IMR-90 (cell line): ENCODE data around the gene PEF1. TPM values are rescaled to one million over a fixed set of nuclear protein-coding genes. Genes with fewer than 3 reads are reported as not detected.

Experiments used
- ATAC-seq: fragments of 200-7000 bp; cut with Tn5 transposase; 2 replicates; pipeline ENCODE4 v1.9.1; 2020; ENCODE audit warnings: low read depth, mild to moderate bottlenecking, moderate library complexity
- BruUV-seq: library from RNA; stranded (reverse); fragments of 400-500 nt; replicated peaks from 2 replicates; lab custom pipeline; 2021; lab: Mats Ljungman, UMichigan
- CTCF ChIA-PET: fragments of 300-600 bp; formaldehyde crosslinking; extraction: SDS; loops from one replicate; lab custom pipeline; 2021; ENCODE audit warnings: antibody characterized with exemption; lab: Yijun Ruan, JAX
- POLR2A ChIA-PET: fragments of 300-600 bp; sonication (Branson Sonifier 250); formaldehyde crosslinking; loops from one replicate; lab custom pipeline; 2022; ENCODE audit warnings: antibody characterized with exemption; ENCODE audit not compliant: unreplicated experiment; lab: Charles Lee
- DNase-seq: peaks from one replicate; pipeline ENCODE4 v3.0.0; 2013
- H2AFZ ChIP-seq: replicated peaks from 2 replicates; pipeline ENCODE3; 2013; ENCODE audit warnings: low read length, mild to moderate bottlenecking; ENCODE audit not compliant: poor library complexity
- H2AK5ac ChIP-seq: 2 replicates; pipeline ENCODE4 v1.6.1; 2013; ENCODE audit warnings: low read depth, low read length, inconsistent platforms
- H2AK9ac ChIP-seq: replicated peaks from 2 replicates; pipeline ENCODE3; 2013; ENCODE audit warnings: mild to moderate bottlenecking, low read depth, low read length, moderate library complexity; ENCODE audit not compliant: poor library complexity
- H2BK120ac ChIP-seq: 2 replicates; pipeline ENCODE4 v1.6.1; 2013; ENCODE audit warnings: low read depth, low read length, inconsistent platforms
- H2BK15ac ChIP-seq: 3 replicates; pipeline ENCODE4 v1.6.1; 2013; ENCODE audit warnings: low read depth, low read length, inconsistent platforms
- H2BK20ac ChIP-seq: 2 replicates; pipeline ENCODE4 v1.6.1; 2013; ENCODE audit warnings: low read depth, mild to moderate bottlenecking, inconsistent platforms, low read length, moderate library complexity
- H2BK5ac ChIP-seq: 2 replicates; pipeline ENCODE4 v1.6.1; 2013; ENCODE audit warnings: mild to moderate bottlenecking, low read depth, low read length, inconsistent platforms; ENCODE audit not compliant: poor library complexity, severe bottlenecking
- H3K14ac ChIP-seq: replicated peaks from 2 replicates; pipeline ENCODE4 v1.6.1; 2013; ENCODE audit warnings: low read depth, low read length, inconsistent platforms
- H3K18ac ChIP-seq: 2 replicates; pipeline ENCODE4 v1.6.1; 2013; ENCODE audit warnings: low read depth, low read length, control low read depth
- H3K23ac ChIP-seq: 2 replicates; pipeline ENCODE4 v1.6.1; 2013; ENCODE audit warnings: low read depth, low read length, inconsistent platforms
- H3K27ac ChIP-seq: 2 replicates; pipeline ENCODE4 v1.5.1; 2013; ENCODE audit warnings: mild to moderate bottlenecking, control low read depth, low read length; ENCODE audit not compliant: insufficient read depth
- H3K27me3 ChIP-seq: 2 replicates; pipeline ENCODE4 v1.6.1; 2013; ENCODE audit warnings: low read length; ENCODE audit not compliant: control insufficient read depth, insufficient read depth
- H3K36me3 ChIP-seq: 2 replicates; pipeline ENCODE4 v1.6.1; 2013; ENCODE audit warnings: low read length, mixed read lengths; ENCODE audit not compliant: control insufficient read depth, insufficient read depth
- H3K4ac ChIP-seq: 2 replicates; pipeline ENCODE4 v1.6.1; 2013; ENCODE audit warnings: low read depth, low read length, inconsistent platforms
- H3K4me1 ChIP-seq: 2 replicates; pipeline ENCODE4 v1.6.1; 2013; ENCODE audit warnings: low read length, mixed read lengths; ENCODE audit not compliant: control insufficient read depth, insufficient read depth
- H3K4me2 ChIP-seq: 2 replicates; pipeline ENCODE4 v1.6.1; 2013; ENCODE audit warnings: low read depth, mild to moderate bottlenecking, control low read depth, low read length, moderate library complexity
- H3K4me3 ChIP-seq: 2 replicates; pipeline ENCODE4 v1.5.1; 2013; ENCODE audit warnings: low read depth, mild to moderate bottlenecking, control low read depth, low read length, moderate library complexity; ENCODE audit not compliant: insufficient read depth
- H3K56ac ChIP-seq: 2 replicates; pipeline ENCODE4 v1.6.1; 2013; ENCODE audit warnings: low read length, inconsistent platforms; ENCODE audit not compliant: insufficient read depth; ENCODE audit errors: extremely low read depth
- H3K79me1 ChIP-seq, 2 experiments: 2 replicates each; pipeline ENCODE4 v1.6.1; 2013; ENCODE audit warnings: low read length in 2 of 2, inconsistent platforms in 1 of 2, low read depth in 1 of 2
- H3K9ac ChIP-seq: 2 replicates; pipeline ENCODE4 v1.6.1; 2013; ENCODE audit warnings: low read depth, low read length, control low read depth
- H3K9me1 ChIP-seq: 2 replicates; pipeline ENCODE4 v1.6.1; 2013; ENCODE audit warnings: low read length, inconsistent platforms; ENCODE audit not compliant: insufficient read depth
- H3K9me3 ChIP-seq: 2 replicates; pipeline ENCODE4 v1.6.1; 2013; ENCODE audit warnings: low read length; ENCODE audit not compliant: control insufficient read depth, insufficient read depth
- H4K20me1 ChIP-seq: 2 replicates; pipeline ENCODE4 v1.6.1; 2013; ENCODE audit warnings: low read length, inconsistent platforms; ENCODE audit not compliant: insufficient read depth
- H4K5ac ChIP-seq: 2 replicates; pipeline ENCODE4 v1.6.1; 2013; ENCODE audit warnings: mild to moderate bottlenecking, low read depth, low read length, control low read depth
- H4K8ac ChIP-seq, 2 experiments: 2 replicates each; pipeline ENCODE4 v1.6.1; 2013; ENCODE audit warnings: low read depth in 2 of 2, low read length in 2 of 2, control low read depth in 1 of 2, inconsistent platforms in 1 of 2
- H4K91ac ChIP-seq: 2 replicates; pipeline ENCODE4 v1.6.1; 2013; ENCODE audit warnings: low read depth, low read length, inconsistent platforms; ENCODE audit not compliant: insufficient read depth
- CEBPB ChIP-seq: IDR thresholded peaks from 2 replicates; pipeline ENCODE4 v1.6.1; 2012; ENCODE audit warnings: low read depth, low read length, improper control_type of control experiment
- MAFK ChIP-seq: IDR thresholded peaks from 2 replicates; pipeline ENCODE4 v1.6.1; 2012; ENCODE audit warnings: low read depth, low read length, improper control_type of control experiment
- MAZ ChIP-seq: IDR thresholded peaks from 2 replicates; pipeline ENCODE4 v1.6.1; 2012; ENCODE audit warnings: low read depth, mild to moderate bottlenecking, low read length, improper control_type of control experiment, moderate library complexity, borderline replicate concordance
- POLR2A ChIP-seq: IDR thresholded peaks from 2 replicates; pipeline ENCODE4 v1.6.1; 2012; ENCODE audit warnings: mild to moderate bottlenecking, low read depth, low read length
- RCOR1 ChIP-seq: IDR thresholded peaks from 2 replicates; pipeline ENCODE4 v1.6.1; 2012; ENCODE audit warnings: mild to moderate bottlenecking, low read length, improper control_type of control experiment; ENCODE audit not compliant: insufficient replicate concordance
- RFX5 ChIP-seq: IDR thresholded peaks from 2 replicates; pipeline ENCODE4 v1.8.0; 2012; ENCODE audit warnings: low read depth, mild to moderate bottlenecking, low read length, moderate library complexity
- SMC3 ChIP-seq: fragments of 150-350 bp; IDR thresholded peaks from 2 replicates; pipeline ENCODE4 v1.6.1; 2016; ENCODE audit warnings: low read depth, mild to moderate bottlenecking, antibody characterized with exemption, low read length, moderate library complexity
- WGBS, 2 experiments: methylation state at CpG; one replicate each; pipeline versions ENCODE4 v1.1.5 to v1.1.7; 2013; ENCODE audit warnings: missing lambda C conversion rate in 2 of 2; ENCODE audit not compliant: insufficient read length in 1 of 2; ENCODE audit errors: extremely low coverage in 2 of 2; 5-methylcytosine and 5-hydroxymethylcytosine counted together
- dilution Hi-C: fragments of 300-500 bp; cut with HindIII; formaldehyde crosslinking; loops from one replicate; pipeline ENCODE4 v1.14.3; 2018; ENCODE audit warnings: low sequenced_read_pairs; ENCODE audit not compliant: unreplicated experiment
- in situ Hi-C: fragments of 300-500 bp; cut with MboI; formaldehyde crosslinking; loops from 3 replicates; pipeline ENCODE4 v1.14.3; 2019; ENCODE audit warnings: low sequenced_read_pairs, inconsistent platforms, mixed read lengths
- intact Hi-C: fragments of 100-400 bp; cut with micrococcal nuclease; formaldehyde crosslinking; loops from 2 replicates; pipeline ENCODE4 v1.10.0; 2022
- polyA plus RNA-seq, 3 experiments: library from polyadenylated mRNA; depleted of rRNA; stranded (reverse); fragments of >200 nt; gene quantifications; 2 replicates each; pipeline ENCODE4 v1.2.3, GENCODE V29; 2012; ENCODE audit warnings: low replicate concordance in 1 of 3
- total RNA-seq: library from RNA; depleted of rRNA; stranded (reverse); fragments of >200 nt; gene quantifications from 2 replicates; pipeline ENCODE4 v1.2.3, GENCODE V29; 2012

Gene PEF1
- total and polyA plus RNA-seq, 2 of the 4 experiments (the other 2 are of a cell fraction): 84.2 to 104 TPM

- intact Hi-C loops: no loop called here
- H3K18ac ChIP-seq: no peak overlapping the region
- ATAC-seq (no peak), DNase-seq (no peak)
- in situ Hi-C loops: no loop called here
- ChIA-PET CTCF (interaction anchor here (0.8 to 1.4 kb wide), 3 partner anchors 12 to 45 kb away, joined by 3 to 4 read pairs (median 4); partner anchors contain the start of gene PEF1), POLR2A (no interaction called here)
- no peak overlapping the region for H3K23ac ChIP-seq
- no peak overlapping the region for H2AFZ ChIP-seq
- no peak overlapping the region for H4K91ac ChIP-seq
- H3K27ac ChIP-seq: no peak overlapping the region
- H4K20me1 ChIP-seq: peaks cover 30% of the 10 kb centered on the region
- no peak overlapping the region for H4K8ac ChIP-seq
- H2AK9ac ChIP-seq: no peak overlapping the region
- H3K56ac ChIP-seq: no peak overlapping the region
- H2BK5ac ChIP-seq: no peak overlapping the region
- H2AK5ac ChIP-seq: no peak overlapping the region
- peaks cover 9% of the 10 kb centered on the region; the same call in 1 of the 2 replicates for H3K9me1 ChIP-seq
- peaks cover 3% of the 10 kb centered on the region; the same call in 1 of the 2 replicates for H3K4me1 ChIP-seq
- dilution Hi-C loops: no loop called here
- no peak overlapping the region for H2BK20ac ChIP-seq
- no peak overlapping the region for H3K14ac ChIP-seq
- no peaks in the 10 kb centered on the region for H3K27me3 ChIP-seq
- no peak for TF ChIP-seq MAFK
- no peak for TF ChIP-seq POLR2A
- no peak for TF ChIP-seq SMC3
- TF ChIP-seq CEBPB: no peak
- no peak for TF ChIP-seq RCOR1
- TF ChIP-seq RFX5: no peak
- no peak for TF ChIP-seq MAZ
- no peak overlapping the region for H3K4ac ChIP-seq
- no peak overlapping the region for H3K9ac ChIP-seq
- H4K5ac ChIP-seq: no peak overlapping the region
- H2BK15ac ChIP-seq: no peak overlapping the region
- H3K4me3 ChIP-seq: no peak overlapping the region
- H3K79me1 ChIP-seq: peaks cover 18 to 46% of the 10 kb centered on the region in 2 experiments
- H2BK120ac ChIP-seq: no peak overlapping the region
- no peak overlapping the region for H3K4me2 ChIP-seq
- no peaks in the 10 kb centered on the region for H3K9me3 ChIP-seq
- BruUV-seq: no TSS peak
- no CpG with 5 or more reads among the region's 3 CpGs for WGBS, 2 experiments
- peaks cover 38% of the 10 kb centered on the region for H3K36me3 ChIP-seq
These were observed 12.0 kb downstream of the PEF1 start for GRCh38 chr1:31632649-31633048.
